ENCODE measurements around the gene SLC39A3. TPM values are rescaled to one million over a fixed set of nuclear protein-coding genes. Genes with fewer than 3 reads are reported as not detected.

Gene SLC39A3
- total RNA-seq, 2 experiments from 2014 or later: 7.6 to 7.9 TPM

DNA sequence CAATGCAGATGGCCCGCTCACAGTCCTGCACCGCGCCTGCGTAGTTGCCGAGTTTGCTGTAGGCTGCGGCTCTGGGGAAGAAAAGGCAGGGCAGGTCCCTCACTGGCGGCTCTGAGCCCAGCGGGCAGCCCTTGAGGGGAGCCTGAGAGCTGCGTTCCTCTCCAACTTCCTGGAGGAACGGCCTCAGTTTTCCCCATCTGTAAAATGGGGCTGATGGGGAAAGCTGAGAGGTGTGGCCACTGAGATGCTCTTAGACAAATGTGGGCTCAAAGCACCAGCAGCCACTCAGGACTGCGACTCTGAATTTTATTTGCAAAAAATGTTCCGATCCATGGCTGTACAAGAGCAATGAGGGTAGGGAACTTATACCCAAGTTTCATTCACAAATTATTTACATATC, 23.9 kb upstream of the SLC39A3 start:
- Mint-ChIP-seq H3K27me3 (no peaks in the 10 kb centered on the region), H3K27ac (no peak overlapping the region), H3K9me3 (no peaks in the 10 kb centered on the region), H3K4me1 (ENCODE audit: low read depth) (peaks cover 5% of the 10 kb centered on the region), H3K4me3 (no peak overlapping the region), H3K36me3 (ENCODE audit: low read depth) (peaks cover 43% of the 10 kb centered on the region)
- TF ChIP-seq, protein P1, sequence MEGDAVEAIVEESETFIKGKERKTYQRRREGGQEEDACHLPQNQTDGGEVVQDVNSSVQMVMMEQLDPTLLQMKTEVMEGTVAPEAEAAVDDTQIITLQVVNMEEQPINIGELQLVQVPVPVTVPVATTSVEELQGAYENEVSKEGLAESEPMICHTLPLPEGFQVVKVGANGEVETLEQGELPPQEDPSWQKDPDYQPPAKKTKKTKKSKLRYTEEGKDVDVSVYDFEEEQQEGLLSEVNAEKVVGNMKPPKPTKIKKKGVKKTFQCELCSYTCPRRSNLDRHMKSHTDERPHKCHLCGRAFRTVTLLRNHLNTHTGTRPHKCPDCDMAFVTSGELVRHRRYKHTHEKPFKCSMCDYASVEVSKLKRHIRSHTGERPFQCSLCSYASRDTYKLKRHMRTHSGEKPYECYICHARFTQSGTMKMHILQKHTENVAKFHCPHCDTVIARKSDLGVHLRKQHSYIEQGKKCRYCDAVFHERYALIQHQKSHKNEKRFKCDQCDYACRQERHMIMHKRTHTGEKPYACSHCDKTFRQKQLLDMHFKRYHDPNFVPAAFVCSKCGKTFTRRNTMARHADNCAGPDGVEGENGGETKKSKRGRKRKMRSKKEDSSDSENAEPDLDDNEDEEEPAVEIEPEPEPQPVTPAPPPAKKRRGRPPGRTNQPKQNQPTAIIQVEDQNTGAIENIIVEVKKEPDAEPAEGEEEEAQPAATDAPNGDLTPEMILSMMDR (IDR thresholded peaks at IDR 0.05): no peak
- ATAC-seq (ENCODE audit: poor library complexity): no peak
- ChIA-PET CTCF (no interaction called here), POLR2A (no interaction called here)
- intact Hi-C loops (cut with DNase I, micrococcal nuclease): no loop called here
- peaks cover 72% of the 10 kb centered on the region for H3K36me3 ChIP-seq (ENCODE audit: insufficient read depth, low read length)
- no peak overlapping the region for H3K27ac ChIP-seq (ENCODE audit: low read depth in 1 of 2, low read length in 2 of 2)
- no peaks in the 10 kb centered on the region for H3K9me3 ChIP-seq (ENCODE audit: control insufficient read depth in 1 of 2, insufficient read depth in 1 of 2, low read length in 2 of 2)
- no peak overlapping the region for H3K4me3 ChIP-seq (ENCODE audit: low read length)
- H3K27me3 ChIP-seq (ENCODE audit: control insufficient read depth in 1 of 2, insufficient read depth in 2 of 2, low read length in 2 of 2): no peaks in the 10 kb centered on the region
- no peaks in the 10 kb centered on the region for H3K4me1 ChIP-seq (ENCODE audit: insufficient read depth, low read length)
- no peak for DNase-seq

DNA sequence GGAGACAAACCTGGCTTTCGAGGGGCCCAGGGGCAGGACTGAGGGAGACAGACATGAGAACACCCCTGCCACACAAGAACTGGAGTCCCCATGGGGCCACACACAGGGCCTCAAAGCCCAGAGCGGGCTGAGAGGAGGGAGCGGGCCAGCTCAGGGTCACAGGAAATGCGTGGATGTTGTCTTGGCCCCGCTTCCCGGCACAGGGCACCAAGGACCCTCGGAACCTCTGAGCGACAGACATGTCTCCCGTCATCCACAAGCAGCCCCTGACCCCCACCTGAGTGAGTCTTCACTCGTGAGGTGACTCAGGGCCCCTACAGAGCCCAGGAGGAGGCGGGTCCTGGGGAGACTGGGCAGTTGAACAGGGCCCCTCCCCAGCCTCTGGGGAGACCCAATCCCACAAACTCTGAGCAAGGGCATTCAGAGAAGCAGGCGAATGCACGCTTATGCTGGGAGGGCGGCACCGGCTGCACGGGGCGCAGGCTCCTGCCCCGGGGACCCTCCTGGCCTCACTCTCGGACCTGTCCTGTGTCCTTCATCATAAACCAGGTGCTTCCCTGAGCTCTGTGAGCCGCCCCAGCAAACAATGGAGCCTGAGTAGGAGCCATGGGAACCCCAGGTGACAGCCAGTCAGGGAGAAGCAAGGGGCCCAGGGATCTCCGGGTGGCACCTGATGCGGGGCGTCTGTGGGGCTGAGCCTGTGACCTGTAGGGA, 23.1 kb upstream of the SLC39A3 start:
- H3K9me3 ChIP-seq (ENCODE audit: control insufficient read depth in 1 of 2, insufficient read depth in 1 of 2, low read length in 2 of 2): no peaks in the 10 kb centered on the region
- POLR2A ChIA-PET: no interaction called here
- TF ChIP-seq, protein P1 (IDR thresholded peaks at IDR 0.05): no peak
- no peaks in the 10 kb centered on the region for H3K27me3 ChIP-seq (ENCODE audit: control insufficient read depth in 1 of 2, insufficient read depth in 2 of 2, low read length in 2 of 2)
- no peak overlapping the region for H3K4me3 Mint-ChIP-seq
- intact Hi-C loops (cut with DNase I, micrococcal nuclease): no loop called here
- DNase-seq (no peak), ATAC-seq (ENCODE audit: poor library complexity) (no peak)
- H3K4me1 Mint-ChIP-seq (ENCODE audit: low read depth): peaks cover 5% of the 10 kb centered on the region
- H3K27ac Mint-ChIP-seq: no peak overlapping the region
- no peaks in the 10 kb centered on the region for H3K9me3 Mint-ChIP-seq
- H3K4me3 ChIP-seq (ENCODE audit: low read length): no peak overlapping the region
- H3K36me3 Mint-ChIP-seq (ENCODE audit: low read depth): peaks cover 47% of the 10 kb centered on the region
- H3K27ac ChIP-seq (ENCODE audit: low read depth in 1 of 2, low read length in 2 of 2): no peak overlapping the region
- H3K36me3 ChIP-seq (ENCODE audit: insufficient read depth, low read length): peaks cover 67% of the 10 kb centered on the region
- H3K4me1 ChIP-seq (ENCODE audit: insufficient read depth, low read length): no peaks in the 10 kb centered on the region
- H3K27me3 Mint-ChIP-seq: no peaks in the 10 kb centered on the region
- CTCF ChIA-PET: no interaction called here

DNA sequence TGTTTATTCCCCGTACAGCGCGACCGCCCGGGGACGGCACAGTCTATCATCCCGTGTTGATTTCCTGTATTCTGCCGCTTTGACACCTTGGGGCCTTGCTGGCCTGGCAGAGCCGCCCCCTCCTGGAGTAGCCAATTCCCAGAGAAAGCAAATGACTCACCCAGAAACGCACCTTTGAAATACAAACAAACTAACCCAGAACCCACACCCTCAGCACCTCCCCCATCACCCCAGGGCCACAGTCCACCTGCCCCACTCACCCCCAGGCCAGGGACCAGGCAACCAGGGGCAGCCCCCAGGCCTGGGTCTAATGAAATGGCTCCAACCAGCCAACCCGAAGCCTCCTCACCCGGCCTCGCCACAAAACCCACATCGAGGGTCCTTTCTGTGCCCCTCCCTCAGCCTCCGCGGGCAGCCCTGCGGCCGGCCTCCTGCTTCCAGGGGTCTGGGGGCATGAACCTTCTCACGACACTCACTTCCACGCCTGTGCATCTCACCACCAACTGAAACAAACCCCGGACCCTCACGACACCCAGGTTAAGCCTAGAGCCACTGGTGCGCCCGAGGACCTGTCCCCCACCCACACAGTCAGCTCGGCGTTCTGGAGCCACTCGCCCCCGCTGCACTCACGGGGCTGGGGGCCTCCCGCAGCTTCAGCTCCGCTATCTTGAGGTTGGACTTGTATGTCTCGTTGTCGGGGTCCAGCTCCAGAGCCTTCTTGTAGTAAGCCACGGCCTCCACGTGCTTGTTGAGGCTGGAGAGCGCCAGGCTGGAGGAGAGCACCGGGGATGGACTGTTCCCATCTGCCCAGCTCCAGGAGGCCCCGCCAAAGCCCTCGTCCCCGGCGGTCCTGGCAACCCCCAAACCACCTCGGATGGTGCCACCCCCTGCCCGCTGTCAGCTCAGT, 22.3 kb upstream of the SLC39A3 start:
- H3K9me3 Mint-ChIP-seq: no peaks in the 10 kb centered on the region
- H3K27me3 ChIP-seq (ENCODE audit: control insufficient read depth in 1 of 2, insufficient read depth in 2 of 2, low read length in 2 of 2): no peaks in the 10 kb centered on the region
- no peaks in the 10 kb centered on the region for H3K9me3 ChIP-seq (ENCODE audit: control insufficient read depth in 1 of 2, insufficient read depth in 1 of 2, low read length in 2 of 2)
- TF ChIP-seq, protein P1 (IDR thresholded peaks at IDR 0.05): no peak
- H3K4me1 Mint-ChIP-seq (ENCODE audit: low read depth): peaks cover 5% of the 10 kb centered on the region
- ChIA-PET POLR2A (no interaction called here), CTCF (no interaction called here)
- no peak overlapping the region for H3K27ac ChIP-seq (ENCODE audit: low read depth in 1 of 2, low read length in 2 of 2)
- no peaks in the 10 kb centered on the region for H3K27me3 Mint-ChIP-seq
- peaks cover 64% of the 10 kb centered on the region for H3K36me3 ChIP-seq (ENCODE audit: insufficient read depth, low read length)
- no peak overlapping the region for H3K27ac Mint-ChIP-seq
- no peak overlapping the region for H3K4me3 ChIP-seq (ENCODE audit: low read length)
- ATAC-seq (ENCODE audit: poor library complexity) (no peak), DNase-seq (no peak)
- H3K4me1 ChIP-seq (ENCODE audit: insufficient read depth, low read length): no peaks in the 10 kb centered on the region
- H3K36me3 Mint-ChIP-seq (ENCODE audit: low read depth): peaks cover 54% of the 10 kb centered on the region
- H3K4me3 Mint-ChIP-seq: no peak overlapping the region
- intact Hi-C loops (cut with DNase I, micrococcal nuclease): no loop called here
